Activated T-helper 1 cell treated with Interleukin-2 at 50 U/mL for 16 hours (primary cell): ENCODE measurements around the gene C16orf90.
"Not testable (repeated sequence)": the region's sequence is repeated elsewhere in the genome, so short reads cannot be mapped to it uniquely, and the experiment has no call there.

ENCODE experiments used
- DNase-seq: peaks from one replicate; pipeline ENCODE4 v3.0.0-alpha.2; 2020; ENCODE audit warnings: low read depth

The C16orf90 gene

GRCh38 chr16:3511286-3512180, 16.2 kb upstream of the C16orf90 start:
- DNase-seq, result no peak

DNA sequence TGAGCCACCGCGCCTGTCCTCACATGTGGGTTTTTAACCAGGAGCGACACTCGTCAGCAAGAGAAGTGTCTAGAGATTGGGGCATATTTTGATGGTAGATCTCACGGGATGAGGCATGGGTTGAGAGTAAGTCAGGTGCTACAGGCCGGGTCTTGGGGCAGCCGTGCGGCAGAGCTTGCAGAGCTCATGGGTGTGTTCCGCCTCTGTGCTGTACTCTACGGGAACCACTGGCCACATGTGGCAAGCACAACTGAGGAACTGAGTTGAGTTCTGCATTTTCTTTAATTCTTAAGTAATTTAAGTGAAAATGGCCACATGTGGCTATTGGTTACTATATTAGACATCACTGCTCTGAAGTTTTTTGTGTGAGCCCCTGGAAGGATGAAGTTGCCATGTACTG, 15.1 kb upstream of the C16orf90 start:
- no peak for DNase-seq

DNA sequence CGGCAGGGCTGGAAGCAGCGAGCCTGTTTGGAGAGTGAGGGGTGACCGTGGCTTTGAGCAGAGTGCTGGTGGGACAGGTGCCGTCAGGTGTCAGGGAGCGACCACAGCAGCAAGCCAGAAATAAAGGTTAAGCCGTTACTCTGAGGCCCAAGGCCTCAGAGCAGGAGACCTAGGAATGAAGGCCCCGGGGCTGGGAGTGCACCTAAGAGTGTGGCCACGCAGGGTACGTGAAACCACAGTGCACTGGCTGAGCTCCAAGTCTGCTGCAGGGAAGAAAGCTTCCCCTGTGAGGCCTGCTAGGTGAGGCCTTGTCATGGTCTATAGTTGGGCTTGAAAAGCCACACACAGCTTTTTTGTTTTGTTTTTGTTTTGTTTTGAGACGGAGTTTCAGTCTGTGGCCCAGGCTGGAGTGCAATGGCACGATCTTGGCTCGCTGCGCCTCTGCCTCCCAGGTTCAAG, 14.2 kb upstream of the C16orf90 start:
- DNase-seq, result peak; percentile 72

GRCh38 chr16:3508736-3509135, 13.4 kb upstream of the C16orf90 start:
- DNase-seq, result no peak

- peak; percentile 45 for DNase-seq
Measured at GRCh38 chr16:3503523-3503922, 8.2 kb upstream of the C16orf90 start.

DNA sequence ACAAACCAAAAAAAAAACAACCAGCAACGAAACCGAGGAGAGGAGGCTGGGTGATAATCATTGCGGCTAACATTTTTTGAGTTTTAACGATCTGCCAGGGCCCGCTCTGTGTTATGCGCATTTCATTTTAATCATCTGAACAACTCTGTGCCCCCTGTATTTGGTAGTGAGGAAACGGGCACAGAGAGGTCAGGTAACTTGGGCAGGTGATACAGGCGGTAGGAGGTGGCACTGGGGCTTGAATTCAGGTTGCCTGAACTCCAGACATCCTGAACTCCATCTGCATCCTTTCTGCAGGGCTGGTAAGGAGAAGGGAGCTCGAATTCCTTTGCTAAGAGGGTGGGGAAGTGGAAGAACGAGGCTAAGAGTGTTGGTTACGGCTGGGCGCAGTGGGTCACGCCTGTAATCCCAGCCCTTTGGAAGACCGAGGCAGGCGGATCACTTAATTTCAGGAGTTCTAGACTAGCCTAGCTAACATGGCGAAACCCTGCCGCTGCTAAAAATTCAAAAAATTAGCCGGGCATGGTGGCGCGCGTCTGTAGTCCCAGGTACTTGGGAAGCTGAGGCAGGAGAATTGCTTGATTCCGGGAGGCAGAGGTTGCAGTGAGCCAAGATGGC, 6.6 kb upstream of the C16orf90 start:
- DNase-seq, result no peak

GRCh38 chr16:3501412-3501761, 6.1 kb upstream of the C16orf90 start:
- not testable (repeated sequence) for DNase-seq

DNA sequence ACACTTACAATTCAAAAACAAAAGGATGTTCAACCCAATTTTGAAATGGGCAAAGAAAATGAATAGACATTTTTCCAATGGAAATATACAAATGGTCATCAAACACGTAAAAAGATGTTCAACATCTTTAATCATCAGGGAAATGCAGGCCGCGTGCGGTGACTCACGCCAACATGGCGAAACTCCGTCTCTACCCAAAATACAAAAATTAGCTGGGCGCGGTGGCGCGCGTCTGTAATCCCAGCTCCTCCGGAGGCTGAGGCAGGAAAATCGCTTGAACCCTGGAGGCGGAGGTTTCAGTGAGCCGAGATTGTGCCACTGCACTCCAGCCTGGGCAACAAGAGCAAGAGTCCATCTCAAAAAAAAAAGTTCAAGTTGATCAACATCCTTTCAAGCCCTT, 3.7 kb upstream of the C16orf90 start:
- no peak for DNase-seq

DNA sequence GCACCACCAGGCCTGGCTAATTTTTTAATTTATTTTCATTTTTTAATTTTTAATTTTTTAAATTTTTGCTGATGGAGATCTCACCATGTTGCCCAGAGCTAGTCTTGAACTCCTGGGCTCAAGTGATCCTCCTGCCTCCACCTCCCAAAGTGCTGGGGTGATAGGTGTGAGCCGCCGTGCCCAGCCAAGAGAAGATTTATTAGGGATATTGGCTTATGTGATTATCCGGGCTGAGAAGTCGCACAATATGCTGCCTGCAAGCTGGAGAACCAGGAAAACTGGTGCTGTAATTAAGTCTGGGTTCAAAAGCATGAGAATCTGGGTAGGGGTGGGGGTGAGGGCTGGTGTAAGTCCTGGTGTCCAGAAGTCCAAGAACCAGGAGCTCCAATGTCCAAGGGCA, 2.5 kb upstream of the C16orf90 start:
- DNase-seq, result no peak

DNA sequence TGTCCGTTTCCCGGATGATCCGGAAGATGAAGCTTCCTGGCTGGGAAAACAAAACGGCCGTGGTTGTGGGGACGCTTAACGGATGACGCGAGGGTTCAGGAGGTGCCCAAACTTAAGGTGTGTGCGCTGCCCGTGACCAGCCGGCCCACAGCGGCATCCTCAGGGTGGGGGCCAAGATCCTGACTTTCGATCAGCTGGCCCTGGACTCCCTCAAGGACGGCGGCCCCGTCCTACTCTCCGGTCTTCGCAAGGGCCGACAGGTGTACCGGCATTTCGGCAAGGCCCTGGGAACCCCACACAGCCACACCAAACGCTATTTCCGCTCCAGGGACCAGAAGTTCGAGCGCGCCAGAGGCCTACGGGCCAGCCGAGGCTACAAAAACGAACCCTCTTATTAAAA, 1.1 kb upstream of the C16orf90 start:
- DNase-seq, result no peak

GRCh38 chr16:3494386-3494973, 809 bp downstream of the C16orf90 start:
- no peak for DNase-seq

DNA sequence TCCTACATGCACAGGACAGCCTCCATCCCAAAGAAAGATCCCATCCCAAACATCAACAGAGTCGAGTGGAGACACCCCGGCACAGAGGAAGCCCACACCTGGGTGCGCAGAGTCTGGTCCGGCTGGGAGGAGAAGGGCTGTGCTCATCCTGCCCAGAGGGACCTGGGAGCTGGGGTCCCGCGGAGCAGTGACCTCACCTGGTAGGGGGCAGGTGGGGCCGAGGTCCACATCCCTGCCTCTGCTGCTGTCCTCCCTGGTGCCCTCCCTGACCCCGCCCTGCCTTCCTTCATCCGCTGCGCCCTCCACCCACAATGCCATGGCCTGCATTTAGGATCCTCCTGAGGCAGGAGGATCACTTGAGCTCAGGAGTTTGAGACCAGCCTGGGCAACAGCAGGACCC, 2.9 kb downstream of the C16orf90 start:
- no peak for DNase-seq

DNA sequence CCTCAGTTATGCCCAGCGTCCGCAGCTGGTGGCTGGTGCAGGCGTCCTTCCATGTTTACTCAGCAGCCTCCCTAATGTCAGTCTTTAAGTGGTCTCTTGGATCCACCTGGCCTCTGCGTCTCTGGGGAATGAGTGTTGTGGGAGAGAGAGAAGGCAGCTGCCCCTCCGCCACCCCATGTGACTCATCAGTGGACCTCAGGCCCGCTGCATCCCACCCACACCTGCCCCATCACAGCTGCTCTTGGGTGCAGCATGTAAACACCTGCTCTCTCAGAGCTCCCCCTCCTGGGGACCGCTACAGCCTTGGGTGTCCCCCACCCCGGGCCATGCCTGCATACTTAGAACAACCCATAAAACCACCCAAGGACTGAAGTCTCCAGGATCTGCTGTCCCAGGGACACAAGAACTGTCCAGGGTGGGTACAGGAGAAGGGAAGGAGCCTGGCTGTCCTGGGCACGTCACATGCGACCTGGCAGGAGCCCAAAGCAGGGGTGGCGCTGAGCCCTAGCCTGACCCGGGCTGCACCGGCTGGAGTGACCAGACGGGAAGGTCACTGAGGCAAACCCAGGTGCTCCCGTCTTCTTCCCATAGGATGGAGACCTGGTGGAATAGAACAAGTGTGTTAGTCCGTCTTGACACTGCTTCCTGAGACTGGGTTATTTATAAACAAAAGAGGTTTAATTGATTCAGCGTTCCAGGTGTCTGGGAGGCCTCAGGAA, 4.2 kb downstream of the C16orf90 start:
- no peak for DNase-seq

DNA sequence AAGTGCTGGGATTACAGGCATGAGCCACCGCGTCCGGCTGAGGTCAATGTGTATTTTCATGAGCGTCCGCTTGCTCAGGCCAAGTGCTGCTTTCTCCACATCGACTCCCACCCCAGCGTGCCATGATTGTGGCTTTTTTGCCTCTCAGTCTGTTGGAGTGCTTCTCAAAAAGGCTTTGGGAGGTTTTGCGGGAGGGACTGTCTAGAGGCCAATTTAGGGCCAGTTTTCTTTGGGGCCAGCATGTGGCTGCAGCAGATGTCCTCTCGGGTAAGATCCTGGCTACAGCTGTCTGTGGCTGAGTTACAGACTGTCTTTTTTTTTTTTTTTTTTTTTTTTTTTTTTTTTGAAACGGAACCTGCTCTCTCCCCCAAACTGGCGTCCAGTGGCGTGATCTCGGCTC, 6.5 kb downstream of the C16orf90 start:
- no peak for DNase-seq

DNA sequence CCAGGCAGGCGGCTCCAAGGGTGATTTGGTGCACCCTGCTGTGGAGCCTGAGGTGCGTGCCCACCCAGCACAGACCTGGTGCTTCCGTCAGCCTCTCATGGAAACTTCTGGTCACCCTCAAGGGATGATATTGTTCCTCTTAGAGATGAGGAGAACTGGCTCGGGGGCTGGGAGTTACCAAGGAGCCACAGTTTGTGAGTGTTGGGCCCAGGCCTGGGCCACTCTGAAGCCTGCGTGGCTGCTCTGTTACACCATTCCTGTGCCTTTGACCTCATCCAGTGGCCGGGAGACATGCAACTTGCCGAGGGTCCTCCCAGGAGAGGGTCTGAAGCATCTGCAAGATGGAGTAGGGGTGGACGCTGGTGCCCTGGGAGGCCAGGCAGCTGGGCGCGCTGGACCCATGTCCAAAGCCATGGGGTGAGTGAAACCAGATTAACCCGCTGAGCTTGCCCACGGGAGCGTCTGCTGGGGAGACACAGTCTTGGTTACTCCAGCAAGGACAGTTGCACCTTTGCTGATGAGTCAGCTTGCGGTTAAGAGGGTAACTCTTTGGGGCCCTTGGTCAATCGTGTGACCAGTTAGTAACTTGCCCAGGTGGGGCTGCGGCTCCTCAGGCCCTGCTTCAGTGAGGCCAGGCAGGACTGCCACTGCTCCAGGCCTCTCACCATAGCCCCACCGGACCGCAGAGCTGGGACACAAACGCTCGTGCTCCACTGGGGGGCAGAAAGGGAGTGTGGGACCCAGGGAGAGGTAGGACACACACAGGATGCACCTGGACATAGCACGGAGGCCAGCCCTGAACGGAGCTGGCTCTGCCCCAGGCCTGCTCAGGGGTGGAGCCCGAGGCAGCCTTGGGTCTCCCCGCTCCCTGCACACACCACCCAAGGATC, 7.5 kb downstream of the C16orf90 start:
- DNase-seq, result no peak

- no peak for DNase-seq
Measured at GRCh38 chr16:3486506-3487215, 8.6 kb downstream of the C16orf90 start.

- no peak for DNase-seq
Measured at GRCh38 chr16:3485821-3486505, 9.3 kb downstream of the C16orf90 start.

DNA sequence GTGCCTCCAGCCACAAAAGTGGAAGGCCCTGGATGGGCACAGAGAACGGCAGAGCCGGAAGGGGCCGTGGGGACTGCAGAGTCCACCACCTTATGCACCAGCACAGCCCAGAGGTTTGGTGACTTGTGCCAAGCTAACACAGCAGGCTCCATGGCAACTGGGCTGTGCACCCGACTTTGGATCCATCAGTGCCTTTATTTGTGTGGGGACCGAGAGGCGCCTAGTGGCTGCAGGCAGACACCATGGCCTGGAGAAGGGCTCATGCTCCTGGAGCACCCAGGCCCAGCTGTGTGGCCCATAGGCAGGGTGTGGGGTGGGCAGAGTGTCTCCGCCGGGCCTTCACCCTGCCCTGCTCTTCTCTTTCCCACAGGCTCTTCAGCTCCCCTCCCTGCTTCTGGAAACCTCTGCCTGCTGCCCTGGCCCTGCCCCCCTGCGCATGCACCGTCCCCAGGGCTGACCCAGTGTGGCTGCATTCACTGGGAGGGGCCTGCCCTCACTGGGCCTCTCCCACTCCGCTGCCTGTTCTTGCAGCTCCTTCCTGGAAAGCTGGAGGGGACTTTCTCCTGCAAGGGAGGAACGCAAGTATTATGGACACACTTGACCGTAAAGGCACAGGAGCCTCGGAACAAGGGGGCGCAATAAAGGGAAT, 10.1 kb downstream of the C16orf90 start:
- DNase-seq, result no peak

GRCh38 chr16:3484318-3485096, 10.8 kb downstream of the C16orf90 start:
- no peak for DNase-seq
